HG03457 (cell line): ENCODE measurements around the gene MYCN.

ENCODE experiments used
- ATAC-seq: cut with Tn5 transposase; IDR thresholded peaks from one replicate; pipeline ENCODE4 v1.9.1; 2021; ENCODE audit warnings: moderate number of reproducible peaks; ENCODE audit not compliant: unreplicated experiment

The MYCN gene

DNA sequence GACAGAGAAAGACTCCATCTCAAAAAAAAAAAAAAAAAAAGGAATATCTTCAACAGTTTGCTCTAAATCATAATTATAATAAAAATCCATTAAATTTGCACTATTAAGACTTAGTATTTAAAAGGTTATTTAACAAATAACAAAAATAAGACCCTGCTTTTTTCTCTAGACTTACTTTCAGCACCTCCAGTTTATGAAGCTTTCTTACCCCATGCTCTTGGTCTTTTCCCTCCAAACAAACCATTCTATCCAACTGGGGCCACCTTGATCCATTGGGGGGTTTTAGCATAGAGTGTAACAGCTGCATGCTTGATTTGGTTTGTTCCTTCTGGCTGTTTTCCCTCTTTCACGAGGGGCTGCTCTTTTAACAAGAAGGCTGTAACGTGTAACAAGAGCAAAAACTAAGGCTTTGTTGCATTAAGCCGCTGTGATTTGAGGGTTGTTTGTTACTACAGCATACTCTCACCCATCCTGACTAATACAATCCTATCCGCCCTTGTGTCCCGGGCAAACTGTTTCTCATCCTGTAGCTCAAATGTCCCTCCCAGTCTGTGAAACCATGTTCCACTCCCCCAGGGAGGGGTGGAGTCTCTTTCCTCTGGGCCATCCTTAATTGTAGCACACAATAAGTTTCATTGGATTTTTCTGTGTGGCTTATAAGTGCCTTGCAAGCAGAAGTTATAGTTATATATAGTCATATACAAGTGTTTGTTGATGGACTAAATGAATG, 9.6 kb upstream of the MYCN start:
- ATAC-seq: no peak

DNA sequence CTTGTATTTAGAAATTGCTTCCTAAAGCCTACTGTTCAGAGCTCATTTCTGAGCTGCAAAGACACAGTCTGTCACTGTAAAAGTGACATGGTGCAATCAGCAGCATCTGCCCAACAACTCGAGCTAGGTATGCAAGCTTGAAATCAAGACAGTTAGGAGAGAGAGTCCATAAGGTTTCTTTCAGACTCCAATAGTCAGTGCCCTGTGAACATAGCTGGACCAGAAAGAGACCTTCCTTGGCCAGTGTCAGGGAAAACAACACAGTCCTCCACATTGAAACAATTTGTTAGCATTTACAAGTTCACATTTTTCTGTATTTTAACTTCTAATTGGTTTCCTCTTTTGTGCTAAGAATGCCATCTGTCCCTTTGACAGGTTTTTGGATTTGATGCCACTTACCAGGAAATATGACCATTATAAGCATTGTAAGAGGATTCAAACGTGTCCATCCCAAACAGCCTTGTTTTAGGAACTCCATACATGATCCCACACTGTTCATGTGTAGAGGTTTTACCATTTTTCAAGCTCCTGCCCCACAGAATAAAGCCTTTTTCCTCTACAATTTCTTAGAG, 8.9 kb upstream of the MYCN start:
- no peak for ATAC-seq

DNA sequence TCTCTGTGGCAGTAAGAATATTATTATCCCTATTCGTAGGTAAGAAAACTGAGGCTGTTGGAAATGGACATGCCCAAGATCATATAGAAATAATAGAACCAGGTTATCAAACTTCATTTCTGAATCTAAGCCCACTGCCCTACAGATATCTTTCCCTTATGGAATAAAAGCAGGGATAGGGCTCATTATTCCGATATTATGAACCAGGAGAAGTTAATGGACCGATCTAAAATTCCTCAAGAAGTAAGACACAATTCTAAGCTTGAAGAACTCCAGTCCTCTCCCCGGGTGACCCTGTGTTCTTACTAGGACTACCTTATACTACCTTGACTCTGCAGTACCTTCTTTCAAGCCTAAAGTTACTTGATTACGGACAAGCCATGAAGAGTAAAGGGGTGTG, 8.4 kb upstream of the MYCN start:
- ATAC-seq: no peak

DNA sequence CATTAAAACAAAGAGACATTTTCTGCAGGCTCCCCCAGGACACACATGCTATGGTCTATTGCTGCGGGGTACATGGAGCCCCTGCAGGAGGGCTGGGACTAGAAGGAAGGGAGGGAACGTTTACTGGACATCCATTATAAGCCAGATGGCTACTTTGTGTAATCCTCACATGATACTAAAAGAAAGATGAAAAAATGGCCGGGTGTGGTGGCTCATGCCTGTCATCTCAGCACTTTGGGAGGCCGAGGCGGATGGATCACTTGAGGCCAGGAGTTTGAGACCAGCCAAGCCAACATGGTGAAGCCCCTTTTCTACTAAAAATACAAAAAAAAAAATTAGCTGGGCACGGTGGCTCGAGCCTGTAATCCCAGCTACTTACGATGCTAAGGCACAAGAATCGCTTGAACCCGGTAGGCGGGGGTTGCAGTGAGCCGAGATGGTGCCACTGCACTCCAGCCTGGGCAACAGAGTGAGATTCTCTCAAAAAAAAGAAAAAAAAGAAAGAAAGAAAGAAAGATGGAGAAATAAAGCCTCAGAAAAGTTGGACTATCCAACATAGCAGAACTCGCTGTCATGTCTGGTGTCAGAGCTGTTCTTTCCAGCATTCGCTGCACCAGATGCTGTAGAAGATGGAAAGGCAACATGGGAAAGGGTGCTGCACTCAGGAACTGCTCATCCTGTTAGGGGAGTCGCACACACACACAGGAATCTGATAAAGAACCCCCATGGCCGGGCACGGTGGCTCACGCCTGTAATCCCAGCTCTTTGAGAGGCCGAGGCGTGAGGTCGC, 7.8 kb upstream of the MYCN start:
- no peak for ATAC-seq

DNA sequence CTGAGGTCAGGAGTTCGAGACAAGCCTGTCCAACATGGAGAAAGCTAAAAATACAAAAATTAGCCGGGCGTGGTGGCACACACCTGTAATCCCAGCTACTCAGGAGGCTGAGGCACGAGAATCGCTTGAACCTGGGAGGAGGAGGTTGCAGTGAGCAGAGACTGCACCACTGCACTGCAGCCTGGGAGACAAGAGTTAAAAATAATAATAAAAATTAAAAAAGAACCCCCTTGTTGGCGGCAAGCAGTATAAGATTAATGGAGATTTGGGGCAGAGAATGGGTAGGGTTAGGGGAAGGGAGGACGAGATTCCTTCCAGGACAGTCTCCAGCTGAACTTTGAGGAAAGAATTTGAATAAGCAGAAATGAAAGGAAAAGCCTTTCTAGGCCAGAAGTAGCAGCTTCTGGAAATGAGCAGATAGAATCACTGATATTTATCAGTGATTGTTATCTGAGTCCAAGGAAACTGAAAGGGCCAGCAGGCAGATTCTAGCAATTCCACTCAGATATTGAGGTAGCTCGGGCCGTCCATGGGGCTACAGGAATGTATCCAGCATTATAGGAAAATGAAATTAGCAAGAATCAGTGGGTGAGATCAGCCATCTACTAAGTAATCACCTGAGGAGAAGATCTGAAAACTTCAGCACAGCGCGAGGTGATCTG, 7.0 kb upstream of the MYCN start:
- no peak for ATAC-seq

DNA sequence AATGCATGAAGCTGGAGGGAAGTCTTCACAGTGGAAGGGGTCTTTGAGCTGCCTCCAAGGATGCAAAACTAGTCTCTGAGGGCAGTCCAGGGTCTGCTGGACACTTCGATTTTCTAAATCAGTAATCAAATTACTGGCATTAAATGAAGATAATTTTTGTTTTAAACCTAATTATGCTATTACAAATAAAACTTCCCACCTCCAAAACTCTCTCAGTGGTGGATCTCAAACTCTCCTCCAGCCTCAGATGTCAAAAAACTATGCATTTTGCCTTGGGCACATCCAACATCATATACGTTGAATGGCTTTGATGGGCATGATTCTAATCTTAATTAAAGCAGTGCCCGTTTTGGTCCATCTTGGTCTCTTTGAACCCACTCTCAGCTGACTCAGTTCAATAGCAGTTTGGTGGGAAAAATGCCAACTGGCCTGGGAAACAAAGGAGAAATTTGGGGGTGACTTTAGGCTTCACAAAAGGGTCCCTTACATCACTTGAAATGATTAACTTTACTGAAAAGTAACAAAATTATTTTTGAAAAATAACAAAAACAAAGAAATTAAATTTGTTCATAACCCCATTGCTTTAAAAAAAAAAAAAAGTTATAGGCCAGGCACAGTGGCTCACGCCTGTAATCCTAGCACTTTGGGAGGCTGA, 5.9 kb upstream of the MYCN start:
- ATAC-seq: no peak

DNA sequence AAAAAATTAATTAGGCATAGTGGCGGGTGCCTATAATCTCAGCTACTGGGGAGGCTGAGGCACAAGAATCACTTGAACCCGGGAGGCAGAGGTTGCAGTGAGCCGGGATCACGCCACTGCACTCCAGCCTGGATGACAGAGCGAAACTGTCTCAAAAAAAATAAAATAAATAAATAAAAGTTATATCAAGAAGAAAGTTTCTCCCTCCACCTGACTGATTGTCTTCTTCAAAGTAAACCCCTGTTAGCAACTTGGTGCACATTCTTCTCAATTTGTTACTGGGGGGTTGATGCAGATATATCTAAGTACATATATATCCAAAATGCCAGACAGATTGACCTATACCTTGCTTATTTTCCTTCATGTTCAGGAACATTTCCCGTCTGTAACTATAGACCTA, 5.2 kb upstream of the MYCN start:
- no peak for ATAC-seq

DNA sequence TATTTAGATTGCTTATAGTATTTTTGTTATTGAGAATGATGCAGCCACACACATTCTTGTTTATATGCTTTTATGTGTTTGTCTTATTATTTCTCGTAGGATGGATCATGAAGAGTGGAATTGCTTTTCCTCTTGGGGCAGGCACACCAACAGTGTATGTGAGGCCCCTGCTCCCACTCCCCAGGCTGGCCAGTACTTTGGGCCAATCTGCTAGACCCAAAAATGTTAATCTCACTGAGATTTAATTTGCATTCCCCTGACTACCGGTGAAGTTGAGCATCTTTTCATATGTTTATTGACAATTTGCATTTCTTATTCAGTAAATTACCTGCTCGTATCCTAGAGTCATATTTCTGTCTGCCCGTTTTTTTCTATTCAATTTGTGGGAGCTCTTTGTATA, 4.7 kb upstream of the MYCN start:
- ATAC-seq: no peak

DNA sequence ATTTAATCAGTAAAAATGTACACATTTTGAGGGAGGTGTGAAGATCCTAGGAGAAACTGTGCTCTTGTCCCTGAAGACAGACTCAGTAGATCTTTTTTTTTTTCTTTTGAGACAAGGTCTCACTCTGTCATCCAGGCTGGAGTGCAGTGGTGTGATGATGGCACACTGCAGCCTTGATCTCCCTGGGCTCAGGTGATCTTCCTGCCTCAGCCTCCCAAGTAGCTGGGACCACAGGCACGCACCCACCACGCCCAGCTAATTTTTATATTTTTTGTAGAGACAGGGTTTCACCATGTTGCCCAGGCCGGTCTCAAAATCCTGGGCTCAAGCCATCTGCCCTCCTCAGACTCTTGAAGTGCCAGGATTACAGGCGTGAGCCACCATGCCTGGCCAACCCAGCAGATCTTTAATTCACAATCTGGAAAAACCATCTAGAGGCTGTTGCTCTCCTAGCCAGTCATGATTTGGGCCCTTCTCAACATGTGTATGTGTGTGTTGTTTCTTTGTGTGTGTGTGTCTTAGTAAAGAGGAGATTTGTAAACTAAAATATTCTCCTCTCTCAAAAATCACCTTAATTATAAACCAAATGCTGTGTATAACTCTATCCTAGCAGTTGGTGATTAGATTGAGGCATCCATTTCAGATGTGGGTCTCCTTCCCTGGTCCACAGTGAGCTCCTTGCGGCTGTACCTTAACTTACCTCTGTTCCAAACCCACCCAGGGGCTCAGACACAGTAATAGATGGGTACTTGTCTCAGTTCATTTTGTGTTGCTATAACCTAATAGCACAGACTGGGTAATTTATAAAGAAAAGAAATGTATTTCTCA, 3.9 kb upstream of the MYCN start:
- no peak for ATAC-seq

DNA sequence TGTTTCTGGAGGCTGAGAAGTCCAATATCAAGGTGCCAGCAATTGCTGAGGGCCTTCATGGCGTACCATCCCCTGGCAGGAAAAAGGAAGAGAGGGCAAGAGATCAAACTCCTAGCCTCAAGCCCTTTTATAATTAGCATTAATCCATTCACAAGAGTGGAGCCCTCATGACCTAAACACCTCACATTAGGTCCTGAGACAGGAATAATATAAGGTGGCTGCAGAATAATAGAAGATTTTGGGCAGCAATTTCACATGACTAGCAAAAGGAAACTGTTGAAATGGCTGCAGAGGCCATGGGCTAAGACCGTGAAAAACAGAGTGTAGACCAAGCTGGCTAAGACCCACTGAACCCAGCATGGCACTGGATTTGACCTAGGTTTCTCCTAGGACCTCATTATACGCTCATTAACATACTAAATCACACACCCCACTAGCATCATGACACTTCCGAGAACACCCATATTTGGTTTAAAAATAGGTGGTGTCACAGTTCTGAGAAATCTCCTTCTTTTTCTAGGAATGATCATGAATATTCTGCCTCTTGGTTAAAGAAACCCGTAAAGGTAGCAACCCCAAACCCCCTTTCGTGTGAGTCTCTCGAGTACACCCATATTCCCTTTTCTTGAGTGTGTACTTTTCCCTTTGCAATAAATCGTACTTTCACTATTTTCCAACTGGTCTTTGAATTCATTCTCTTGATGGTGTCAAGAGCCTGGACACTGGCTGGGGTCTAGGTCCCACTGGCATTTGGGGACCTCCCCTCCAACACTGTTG, 3.1 kb upstream of the MYCN start:
- no peak for ATAC-seq

DNA sequence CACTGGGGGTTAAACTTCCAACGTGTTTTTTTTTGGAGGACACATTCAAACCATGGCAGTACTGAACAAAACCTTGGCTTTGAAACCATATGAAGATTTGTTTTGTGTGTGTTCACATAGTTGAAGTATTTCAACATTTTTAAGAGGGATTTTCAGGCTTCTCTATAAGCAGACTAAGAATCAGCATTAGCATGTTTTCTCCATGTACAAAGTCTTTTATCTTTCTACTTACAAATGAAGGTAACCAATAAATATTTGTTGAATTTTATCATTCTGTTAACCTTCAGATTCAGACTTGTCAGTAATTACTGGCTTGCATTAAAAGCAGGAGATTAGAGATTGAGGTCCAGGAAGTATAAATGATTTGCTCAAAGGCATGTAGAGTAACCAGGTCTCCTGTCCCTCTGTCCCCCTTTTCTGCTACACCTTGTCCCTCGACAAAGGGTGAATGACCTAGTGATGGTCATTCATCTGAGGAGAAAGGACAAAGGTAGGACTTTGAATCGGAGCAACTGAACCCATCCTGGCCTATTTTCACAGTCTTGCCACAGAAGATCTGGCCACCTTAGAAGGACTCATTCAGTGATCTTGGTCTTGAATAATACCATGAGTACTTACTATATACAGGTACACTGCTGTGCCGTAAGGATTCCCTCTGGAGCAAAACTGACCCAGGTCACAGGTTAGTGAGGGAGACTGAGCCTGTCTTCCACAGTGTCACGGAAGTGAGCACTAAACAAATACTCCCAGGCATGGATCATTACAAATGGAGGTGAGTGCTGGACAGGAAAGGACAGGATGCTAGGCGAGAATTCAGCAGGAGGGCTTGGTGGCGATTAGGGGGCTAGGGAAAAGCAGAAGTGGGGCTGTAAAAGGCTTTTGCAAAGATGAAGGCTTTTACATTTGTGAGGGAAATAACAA, 2.2 kb upstream of the MYCN start:
- ATAC-seq: no peak

DNA sequence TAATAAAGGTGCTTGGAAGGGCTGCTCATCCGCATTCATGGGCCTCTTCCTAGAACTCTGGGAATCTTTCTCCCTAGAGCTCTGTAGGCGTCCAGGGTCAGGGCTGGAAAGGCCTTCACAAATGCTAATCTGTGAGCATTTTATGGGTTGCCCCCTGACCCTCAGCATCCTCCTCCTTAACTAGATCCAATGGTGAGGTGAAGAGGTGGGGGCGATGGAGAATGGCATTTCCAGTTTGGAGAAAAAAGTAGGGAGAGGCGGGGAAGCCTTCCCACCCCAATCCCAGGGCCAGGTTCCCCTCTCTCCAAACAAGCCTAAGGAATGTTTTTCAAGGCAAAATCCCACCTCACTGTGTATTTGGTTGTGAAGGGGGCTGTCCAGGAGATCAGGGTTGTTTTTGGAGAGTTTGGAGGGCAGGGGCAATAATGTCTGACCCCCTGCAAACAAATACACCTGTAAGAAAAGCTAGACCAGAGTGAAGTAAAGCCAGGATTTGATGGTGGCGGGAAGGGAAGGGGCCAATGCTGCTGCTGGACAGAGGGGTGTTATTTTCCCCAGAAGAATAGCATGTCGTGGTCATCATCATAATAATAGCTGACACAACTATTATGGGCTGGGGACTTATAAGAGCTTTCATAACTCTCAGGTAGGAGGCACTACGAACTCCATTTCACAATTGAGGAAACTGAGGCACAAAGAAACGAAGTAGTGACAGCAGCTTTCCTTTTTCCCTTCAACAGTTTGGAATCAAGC, 1.4 kb upstream of the MYCN start:
- ATAC-seq: no peak

DNA sequence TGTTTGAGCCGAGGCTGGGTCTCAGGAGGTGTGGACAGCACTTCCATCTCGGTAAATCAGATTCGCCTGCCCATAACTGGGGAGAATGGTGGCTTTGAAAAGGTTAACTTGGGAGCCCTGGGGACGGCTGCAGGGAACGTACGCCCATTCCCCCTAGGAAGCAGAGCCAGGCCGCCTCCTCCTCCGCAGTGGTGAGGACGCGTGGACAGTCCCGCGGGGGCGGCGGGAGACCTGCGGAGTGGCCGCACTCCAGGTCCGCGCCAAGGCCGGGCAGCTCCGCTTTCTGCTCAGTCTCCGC, 845 bp upstream of the MYCN start:
- ATAC-seq: no peak

DNA sequence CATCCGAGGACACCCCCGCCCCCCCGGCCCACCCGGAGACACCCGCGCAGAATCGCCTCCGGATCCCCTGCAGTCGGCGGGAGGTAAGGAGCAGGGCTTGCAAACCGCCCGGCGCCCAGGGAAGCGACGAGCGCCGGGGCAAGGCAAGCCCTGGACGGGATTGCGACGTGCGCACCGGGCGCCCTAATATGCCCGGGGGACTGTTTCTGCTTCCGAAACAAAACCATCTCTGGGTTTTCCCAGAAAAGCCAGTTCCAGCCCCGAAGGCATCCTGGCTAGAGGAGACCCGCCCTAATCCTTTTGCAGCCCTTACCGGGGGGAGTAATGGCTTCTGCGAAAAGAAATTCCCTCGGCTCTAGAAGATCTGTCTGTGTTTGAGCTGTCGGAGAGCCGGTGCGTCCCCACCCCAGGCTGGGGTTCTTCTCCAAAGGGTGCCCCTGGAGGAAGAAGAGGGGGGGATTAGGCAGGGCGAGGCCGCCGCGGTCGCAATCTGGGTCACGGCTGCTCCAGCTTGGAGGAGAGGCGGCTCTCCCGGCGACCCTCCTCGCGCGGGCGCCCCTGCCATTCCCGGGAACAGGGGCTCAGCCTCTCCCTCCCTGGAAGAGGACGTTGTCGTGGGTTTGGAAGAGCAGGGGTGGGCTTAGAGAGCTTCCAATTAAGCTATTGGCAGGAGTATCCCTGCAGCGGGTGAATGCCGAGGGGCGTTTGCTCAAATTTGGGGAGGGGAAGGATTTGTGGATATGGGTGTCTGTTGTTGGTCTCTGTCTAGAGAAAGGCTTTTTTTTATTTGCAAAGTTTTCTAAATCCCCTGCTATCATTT, 521 bp downstream of the MYCN start:
- ATAC-seq: no peak

DNA sequence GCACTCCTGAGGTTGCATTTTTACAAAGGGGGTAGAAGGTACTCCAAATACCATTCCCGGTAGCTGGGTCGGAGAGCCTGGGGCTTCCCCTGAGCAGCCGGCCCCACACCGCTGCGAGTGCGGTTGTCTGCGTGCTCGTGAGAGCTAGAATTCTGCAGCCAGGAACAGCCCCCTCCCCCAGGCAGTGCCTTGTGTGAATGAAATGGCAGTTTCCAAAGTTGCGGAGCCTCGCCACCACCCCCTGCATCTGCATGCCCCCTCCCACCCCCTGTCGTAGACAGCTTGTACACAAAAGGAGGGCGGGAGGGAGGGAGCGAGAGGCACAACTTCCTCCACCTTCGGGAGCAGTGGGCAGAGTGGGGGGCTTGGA, 1.1 kb downstream of the MYCN start:
- ATAC-seq: no peak

DNA sequence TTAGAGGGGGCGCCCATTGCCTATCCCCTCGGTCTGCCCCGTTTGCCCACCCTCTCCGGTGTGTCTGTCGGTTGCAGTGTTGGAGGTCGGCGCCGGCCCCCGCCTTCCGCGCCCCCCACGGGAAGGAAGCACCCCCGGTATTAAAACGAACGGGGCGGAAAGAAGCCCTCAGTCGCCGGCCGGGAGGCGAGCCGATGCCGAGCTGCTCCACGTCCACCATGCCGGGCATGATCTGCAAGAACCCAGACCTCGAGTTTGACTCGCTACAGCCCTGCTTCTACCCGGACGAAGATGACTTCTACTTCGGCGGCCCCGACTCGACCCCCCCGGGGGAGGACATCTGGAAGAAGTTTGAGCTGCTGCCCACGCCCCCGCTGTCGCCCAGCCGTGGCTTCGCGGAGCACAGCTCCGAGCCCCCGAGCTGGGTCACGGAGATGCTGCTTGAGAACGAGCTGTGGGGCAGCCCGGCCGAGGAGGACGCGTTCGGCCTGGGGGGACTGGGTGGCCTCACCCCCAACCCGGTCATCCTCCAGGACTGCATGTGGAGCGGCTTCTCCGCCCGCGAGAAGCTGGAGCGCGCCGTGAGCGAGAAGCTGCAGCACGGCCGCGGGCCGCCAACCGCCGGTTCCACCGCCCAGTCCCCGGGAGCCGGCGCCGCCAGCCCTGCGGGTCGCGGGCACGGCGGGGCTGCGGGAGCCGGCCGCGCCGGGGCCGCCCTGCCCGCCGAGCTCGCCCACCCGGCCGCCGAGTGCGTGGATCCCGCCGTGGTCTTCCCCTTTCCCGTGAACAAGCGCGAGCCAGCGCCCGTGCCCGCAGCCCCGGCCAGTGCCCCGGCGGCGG, 1.7 kb downstream of the MYCN start:
- ATAC-seq: no peak
